ENCODE results near the gene MAP1LC3B.

DNA sequence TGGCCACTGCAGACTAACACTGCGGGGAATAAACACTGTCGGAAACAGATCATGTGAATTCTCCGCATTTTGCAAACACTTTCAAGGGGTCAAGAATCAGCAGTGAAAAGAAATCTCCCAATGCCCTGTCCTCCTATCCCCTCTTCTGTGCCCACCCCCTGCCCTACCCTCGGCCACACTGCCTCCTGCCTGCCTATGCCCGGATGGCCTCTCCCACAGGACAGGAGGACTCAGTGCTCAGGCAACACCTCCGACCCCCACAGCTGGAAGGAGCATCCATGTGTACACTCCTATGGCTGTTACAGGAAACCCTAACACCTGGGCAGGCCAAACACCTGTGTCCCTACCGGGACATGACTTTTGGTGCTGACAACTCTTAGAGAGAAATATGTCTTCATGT is 33.0 kb upstream of the MAP1LC3B start:
- TF ChIP-seq, protein P1, sequence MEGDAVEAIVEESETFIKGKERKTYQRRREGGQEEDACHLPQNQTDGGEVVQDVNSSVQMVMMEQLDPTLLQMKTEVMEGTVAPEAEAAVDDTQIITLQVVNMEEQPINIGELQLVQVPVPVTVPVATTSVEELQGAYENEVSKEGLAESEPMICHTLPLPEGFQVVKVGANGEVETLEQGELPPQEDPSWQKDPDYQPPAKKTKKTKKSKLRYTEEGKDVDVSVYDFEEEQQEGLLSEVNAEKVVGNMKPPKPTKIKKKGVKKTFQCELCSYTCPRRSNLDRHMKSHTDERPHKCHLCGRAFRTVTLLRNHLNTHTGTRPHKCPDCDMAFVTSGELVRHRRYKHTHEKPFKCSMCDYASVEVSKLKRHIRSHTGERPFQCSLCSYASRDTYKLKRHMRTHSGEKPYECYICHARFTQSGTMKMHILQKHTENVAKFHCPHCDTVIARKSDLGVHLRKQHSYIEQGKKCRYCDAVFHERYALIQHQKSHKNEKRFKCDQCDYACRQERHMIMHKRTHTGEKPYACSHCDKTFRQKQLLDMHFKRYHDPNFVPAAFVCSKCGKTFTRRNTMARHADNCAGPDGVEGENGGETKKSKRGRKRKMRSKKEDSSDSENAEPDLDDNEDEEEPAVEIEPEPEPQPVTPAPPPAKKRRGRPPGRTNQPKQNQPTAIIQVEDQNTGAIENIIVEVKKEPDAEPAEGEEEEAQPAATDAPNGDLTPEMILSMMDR (IDR thresholded peaks at IDR 0.05; ENCODE audit: insufficient read depth, low read length, poor library complexity, severe bottlenecking), result no peak
- TF ChIP-seq EZH2phosphoT487 (conservative IDR thresholded peaks at IDR 0.05; ENCODE audit: low read length), result no peak
